ENCODE data around the gene NIPAL1. TPM values are rescaled to one million over a fixed set of nuclear protein-coding genes. Genes with fewer than 3 reads are reported as not detected.

Gene NIPAL1
- total RNA-seq, 2 donors from 2014 or later = 3.4 to 8.4 TPM

DNA sequence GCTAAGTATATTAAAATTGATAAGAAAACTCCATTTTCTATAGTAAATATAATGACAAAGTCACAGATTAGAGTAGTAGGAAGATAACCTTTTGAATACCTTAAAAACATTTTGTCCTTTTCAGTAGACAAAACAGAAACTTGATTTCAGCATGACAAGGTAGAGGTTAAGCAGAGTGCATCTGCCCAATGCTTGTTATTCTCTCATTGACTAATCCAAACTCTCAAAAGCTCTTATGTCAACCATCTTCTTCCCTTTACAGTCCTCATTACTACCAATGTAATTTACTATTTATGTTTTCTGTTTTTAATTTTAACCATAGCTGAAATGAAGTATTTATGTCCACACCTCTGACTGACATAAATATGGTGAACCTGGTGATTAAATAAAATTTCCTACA lies 11.1 kb downstream of the NIPAL1 start:
- Histone ChIP-seq H3K4me3 (ENCODE audit: low read length) (no peak overlapping the region), H3K9me3 (ENCODE audit: control insufficient read depth, low read length) (no peaks in the 10 kb centered on the region), H3K27me3 (ENCODE audit: control insufficient read depth, insufficient read depth, low read length, poor library complexity, severe bottlenecking) (no peaks in the 10 kb centered on the region), H3K36me3 (ENCODE audit: control insufficient read depth, insufficient read depth, low read length) (peaks cover 18% of the 10 kb centered on the region), H3K27ac (ENCODE audit: low read depth, low read length) (no peak overlapping the region), H3K4me1 (ENCODE audit: control insufficient read depth, insufficient read depth, low read length) (peaks cover 8% of the 10 kb centered on the region), H3K9ac (ENCODE audit: extremely low read depth, low read length, poor library complexity, severe bottlenecking) (no peak overlapping the region)
- peaks cover 22% of the 10 kb centered on the region for H3K4me1 Mint-ChIP-seq
- H3K9me3 Mint-ChIP-seq = no peaks in the 10 kb centered on the region
- peaks cover 11% of the 10 kb centered on the region for H3K36me3 Mint-ChIP-seq (ENCODE audit: low read depth)
- no peak for DNase-seq
- TF ChIP-seq, protein P1, sequence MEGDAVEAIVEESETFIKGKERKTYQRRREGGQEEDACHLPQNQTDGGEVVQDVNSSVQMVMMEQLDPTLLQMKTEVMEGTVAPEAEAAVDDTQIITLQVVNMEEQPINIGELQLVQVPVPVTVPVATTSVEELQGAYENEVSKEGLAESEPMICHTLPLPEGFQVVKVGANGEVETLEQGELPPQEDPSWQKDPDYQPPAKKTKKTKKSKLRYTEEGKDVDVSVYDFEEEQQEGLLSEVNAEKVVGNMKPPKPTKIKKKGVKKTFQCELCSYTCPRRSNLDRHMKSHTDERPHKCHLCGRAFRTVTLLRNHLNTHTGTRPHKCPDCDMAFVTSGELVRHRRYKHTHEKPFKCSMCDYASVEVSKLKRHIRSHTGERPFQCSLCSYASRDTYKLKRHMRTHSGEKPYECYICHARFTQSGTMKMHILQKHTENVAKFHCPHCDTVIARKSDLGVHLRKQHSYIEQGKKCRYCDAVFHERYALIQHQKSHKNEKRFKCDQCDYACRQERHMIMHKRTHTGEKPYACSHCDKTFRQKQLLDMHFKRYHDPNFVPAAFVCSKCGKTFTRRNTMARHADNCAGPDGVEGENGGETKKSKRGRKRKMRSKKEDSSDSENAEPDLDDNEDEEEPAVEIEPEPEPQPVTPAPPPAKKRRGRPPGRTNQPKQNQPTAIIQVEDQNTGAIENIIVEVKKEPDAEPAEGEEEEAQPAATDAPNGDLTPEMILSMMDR (conservative IDR thresholded peaks at IDR 0.05) = no peak
- no peak overlapping the region for H3K4me3 Mint-ChIP-seq
- H3K27me3 Mint-ChIP-seq (ENCODE audit: insufficient read depth) = no peaks in the 10 kb centered on the region
- no peak overlapping the region for H3K27ac Mint-ChIP-seq

DNA sequence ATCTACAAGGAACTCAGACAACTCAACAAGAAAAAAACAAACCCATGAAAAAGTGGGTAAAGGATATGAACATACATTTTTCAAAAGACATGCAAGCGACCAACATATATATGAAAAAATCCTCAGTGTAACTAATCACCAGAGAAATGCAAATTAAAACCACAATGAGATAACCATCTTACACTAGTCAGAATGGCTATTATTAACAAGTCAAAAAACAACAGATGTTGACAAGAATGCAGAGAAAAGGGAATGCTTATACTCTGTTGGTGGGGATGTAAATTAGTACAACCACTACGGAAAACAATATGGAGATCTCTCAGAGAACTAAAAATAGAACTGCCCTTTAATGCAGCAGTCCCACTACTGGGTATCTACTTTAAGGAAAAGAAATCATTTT lies 12.1 kb downstream of the NIPAL1 start:
- H3K36me3 ChIP-seq (ENCODE audit: control insufficient read depth, insufficient read depth, low read length) = peaks cover 18% of the 10 kb centered on the region
- Mint-ChIP-seq H3K4me1 (peaks cover 31% of the 10 kb centered on the region), H3K27ac (no peak overlapping the region), H3K4me3 (no peak overlapping the region), H3K27me3 (ENCODE audit: insufficient read depth) (no peaks in the 10 kb centered on the region), H3K36me3 (ENCODE audit: low read depth) (peaks cover 11% of the 10 kb centered on the region), H3K9me3 (no peaks in the 10 kb centered on the region)
- H3K27me3 ChIP-seq (ENCODE audit: control insufficient read depth, insufficient read depth, low read length, poor library complexity, severe bottlenecking) = no peaks in the 10 kb centered on the region
- H3K4me1 ChIP-seq (ENCODE audit: control insufficient read depth, insufficient read depth, low read length) = peaks cover 11% of the 10 kb centered on the region
- no peak overlapping the region for H3K4me3 ChIP-seq (ENCODE audit: low read length)
- TF ChIP-seq, protein P1 (conservative IDR thresholded peaks at IDR 0.05) = no peak
- DNase-seq = no peak
- no peak overlapping the region for H3K27ac ChIP-seq (ENCODE audit: low read depth, low read length)
- no peaks in the 10 kb centered on the region for H3K9me3 ChIP-seq (ENCODE audit: control insufficient read depth, low read length)
- H3K9ac ChIP-seq (ENCODE audit: extremely low read depth, low read length, poor library complexity, severe bottlenecking) = no peak overlapping the region
- WGBS, 2 experiments (ENCODE audit: insufficient coverage in 1 of 2, insufficient read length in 1 of 2) = 25 to 53% methylated on average over 1 to 2 of the region's 2 CpGs

DNA sequence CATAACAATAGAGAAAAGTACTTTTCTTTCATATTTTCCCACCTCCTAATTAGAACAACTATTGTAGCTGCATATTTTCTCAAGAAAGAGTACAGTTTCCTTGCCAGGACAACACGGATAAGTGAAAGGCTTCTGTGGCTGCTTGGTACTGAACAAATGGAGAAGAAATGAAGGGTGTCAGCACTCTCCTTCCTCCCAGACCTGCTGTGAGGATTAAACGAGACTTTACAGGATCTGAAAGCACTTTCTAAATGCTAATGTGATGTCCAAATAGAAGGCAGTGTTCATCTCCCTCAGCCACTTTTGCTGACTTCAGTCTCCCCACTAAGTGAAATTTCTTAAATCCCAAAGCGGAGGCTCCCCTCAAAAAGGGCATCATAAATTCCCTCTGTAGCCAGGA lies 13.9 kb downstream of the NIPAL1 start:
- no peak overlapping the region for H3K27ac ChIP-seq (ENCODE audit: low read depth, low read length)
- H3K4me3 Mint-ChIP-seq = no peak overlapping the region
- H3K9ac ChIP-seq (ENCODE audit: extremely low read depth, low read length, poor library complexity, severe bottlenecking) = no peak overlapping the region

More for the DNA sequence above, 13.9 kb downstream of the NIPAL1 start:
- Mint-ChIP-seq H3K4me1 (peaks cover 31% of the 10 kb centered on the region), H3K9me3 (no peaks in the 10 kb centered on the region), H3K27me3 (ENCODE audit: insufficient read depth) (no peaks in the 10 kb centered on the region), H3K27ac (no peak overlapping the region), H3K36me3 (ENCODE audit: low read depth) (peaks cover 11% of the 10 kb centered on the region)
- no peak for DNase-seq
- Histone ChIP-seq H3K27me3 (ENCODE audit: control insufficient read depth, insufficient read depth, low read length, poor library complexity, severe bottlenecking) (no peaks in the 10 kb centered on the region), H3K4me3 (ENCODE audit: low read length) (no peak overlapping the region), H3K4me1 (ENCODE audit: control insufficient read depth, insufficient read depth, low read length) (peaks cover 11% of the 10 kb centered on the region), H3K9me3 (ENCODE audit: control insufficient read depth, low read length) (no peaks in the 10 kb centered on the region), H3K36me3 (ENCODE audit: control insufficient read depth, insufficient read depth, low read length) (peaks cover 18% of the 10 kb centered on the region)
- 0 to 49% methylated on average over 1 to 3 of the region's 3 CpGs for WGBS, 2 experiments (ENCODE audit: insufficient coverage in 1 of 2, insufficient read length in 1 of 2)
- TF ChIP-seq, protein P1 (conservative IDR thresholded peaks at IDR 0.05) = no peak
